Measurements from ENCODE around the gene PBRM1.
"Not testable (repeated sequence)": the region's sequence is repeated elsewhere in the genome, so short reads cannot be mapped to it uniquely, and the experiment has no call there.

Gene PBRM1

GRCh38 chr3:52685709-52686691 lies at the start of gene PBRM1, which contains the start of gene GNL3:
Gene PBRM1 (minus strand): TSS chr3:52685913.
Gene GNL3 (plus strand): TSS chr3:52686032. CDS start chr3:52686093, 61 bp downstream.
- POLR2A ChIA-PET (ENCODE audit: low non-redundant PET) = no interaction called here
- DNase-seq (ENCODE audit: low spot score) = peak; percentile 86
- H3K27ac ChIP-seq = peak within 1 kb of the TSS; percentile 94
- TF ChIP-seq, protein P1, sequence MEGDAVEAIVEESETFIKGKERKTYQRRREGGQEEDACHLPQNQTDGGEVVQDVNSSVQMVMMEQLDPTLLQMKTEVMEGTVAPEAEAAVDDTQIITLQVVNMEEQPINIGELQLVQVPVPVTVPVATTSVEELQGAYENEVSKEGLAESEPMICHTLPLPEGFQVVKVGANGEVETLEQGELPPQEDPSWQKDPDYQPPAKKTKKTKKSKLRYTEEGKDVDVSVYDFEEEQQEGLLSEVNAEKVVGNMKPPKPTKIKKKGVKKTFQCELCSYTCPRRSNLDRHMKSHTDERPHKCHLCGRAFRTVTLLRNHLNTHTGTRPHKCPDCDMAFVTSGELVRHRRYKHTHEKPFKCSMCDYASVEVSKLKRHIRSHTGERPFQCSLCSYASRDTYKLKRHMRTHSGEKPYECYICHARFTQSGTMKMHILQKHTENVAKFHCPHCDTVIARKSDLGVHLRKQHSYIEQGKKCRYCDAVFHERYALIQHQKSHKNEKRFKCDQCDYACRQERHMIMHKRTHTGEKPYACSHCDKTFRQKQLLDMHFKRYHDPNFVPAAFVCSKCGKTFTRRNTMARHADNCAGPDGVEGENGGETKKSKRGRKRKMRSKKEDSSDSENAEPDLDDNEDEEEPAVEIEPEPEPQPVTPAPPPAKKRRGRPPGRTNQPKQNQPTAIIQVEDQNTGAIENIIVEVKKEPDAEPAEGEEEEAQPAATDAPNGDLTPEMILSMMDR (conservative IDR thresholded peaks at IDR 0.05; ENCODE audit: low read depth) = no peak
- CTCF ChIA-PET = no interaction called here

DNA sequence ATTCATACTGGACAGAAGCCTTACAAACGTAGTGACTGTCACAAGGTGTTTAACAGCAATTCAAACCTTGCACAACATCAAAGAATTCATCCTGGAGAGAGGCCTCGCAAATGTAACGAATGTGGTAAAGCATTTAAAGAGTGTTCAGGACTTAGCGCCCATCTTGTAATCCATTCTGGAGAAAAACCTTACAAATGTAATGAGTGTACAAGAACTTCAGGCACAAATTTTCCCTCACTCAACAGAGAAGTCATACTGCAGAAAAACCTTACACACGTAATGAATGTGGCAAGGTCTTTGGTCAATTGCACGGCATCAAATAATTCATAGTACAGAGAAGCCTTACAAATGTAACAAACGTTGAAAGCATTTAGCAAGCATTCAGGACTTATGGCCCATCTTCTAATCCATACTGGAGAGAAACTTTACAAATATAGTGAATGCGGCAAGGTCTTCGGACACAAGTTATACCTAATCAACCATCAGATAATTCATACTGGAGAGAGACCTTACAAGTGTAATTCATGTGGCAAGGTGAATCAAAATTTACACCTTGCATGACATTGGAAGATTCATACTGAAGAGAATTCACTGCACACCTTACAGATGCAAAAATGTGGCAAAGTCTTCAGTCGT lies 47.7 kb upstream of the PBRM1 start:
- CTCF ChIA-PET = no interaction called here
- no peak overlapping the region for H3K27ac ChIP-seq
- POLR2A ChIA-PET (ENCODE audit: low non-redundant PET) = no interaction called here
- TF ChIP-seq, protein P1 (conservative IDR thresholded peaks at IDR 0.05; ENCODE audit: low read depth) = no peak
- no peak for DNase-seq (ENCODE audit: low spot score)

DNA sequence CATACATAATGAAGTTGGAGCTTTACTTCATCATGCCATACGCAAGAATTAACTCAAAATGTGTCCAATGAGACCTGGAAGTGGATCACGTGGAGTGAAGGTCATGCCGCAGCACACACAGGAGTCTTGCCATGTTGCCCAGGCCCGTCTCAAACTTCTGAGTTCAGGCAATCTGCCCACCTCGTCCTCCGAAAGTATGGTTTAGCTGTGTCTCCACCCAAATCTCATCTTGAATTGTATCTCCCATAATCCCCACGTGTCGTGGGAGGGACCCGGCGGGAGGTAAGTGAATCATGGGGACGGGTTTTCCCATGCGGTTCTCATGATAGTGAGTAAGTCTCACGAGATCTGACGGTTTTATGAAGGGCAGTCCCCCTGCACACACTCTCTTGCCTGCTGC lies 45.9 kb upstream of the PBRM1 start:
- TF ChIP-seq, protein P1 (conservative IDR thresholded peaks at IDR 0.05; ENCODE audit: low read depth) = no peak
- CTCF ChIA-PET = interaction anchor here (0.6 to 0.7 kb wide), 2 partner anchors 148 to 190 kb away, joined by 3 to 4 read pairs; no protein-coding TSS in a partner anchor
- POLR2A ChIA-PET (ENCODE audit: low non-redundant PET) = no interaction called here
- DNase-seq (ENCODE audit: low spot score) = no peak
- H3K27ac ChIP-seq = no peak overlapping the region

DNA sequence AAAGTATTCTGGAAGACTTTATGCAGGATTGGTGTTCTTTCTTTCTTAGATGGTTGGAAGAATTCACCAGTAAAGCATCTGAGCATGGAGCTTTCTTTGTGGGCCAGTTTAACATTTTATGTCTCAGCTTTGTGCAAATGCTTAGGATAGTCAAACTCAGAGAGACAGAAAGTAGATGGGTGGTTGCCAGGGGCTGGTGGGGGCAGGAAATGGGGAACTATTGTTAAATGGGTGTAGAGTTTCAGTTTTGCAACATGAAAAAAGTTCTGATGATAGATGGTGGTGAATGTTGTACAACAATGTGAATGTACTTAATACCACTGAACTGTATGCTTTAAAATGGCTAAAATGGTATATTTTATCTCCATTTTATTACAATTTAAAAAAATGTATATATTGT lies 45.0 kb upstream of the PBRM1 start:
- no peak overlapping the region for H3K27ac ChIP-seq
- POLR2A ChIA-PET (ENCODE audit: low non-redundant PET) = no interaction called here
- no peak for DNase-seq (ENCODE audit: low spot score)
- CTCF ChIA-PET = no interaction called here
- TF ChIP-seq, protein P1 (conservative IDR thresholded peaks at IDR 0.05; ENCODE audit: low read depth) = no peak

- CTCF ChIA-PET; POLR2A ChIA-PET (ENCODE audit: low non-redundant PET): not testable (repeated sequence)
These were observed 43.0 kb upstream of the PBRM1 start for GRCh38 chr3:52728753-52729152.

GRCh38 chr3:52724511-52724910 lies 38.8 kb upstream of the PBRM1 start:
- CTCF ChIA-PET = no interaction called here
- TF ChIP-seq, protein P1 (conservative IDR thresholded peaks at IDR 0.05; ENCODE audit: low read depth) = no peak
- POLR2A ChIA-PET (ENCODE audit: low non-redundant PET) = no interaction called here
- H3K27ac ChIP-seq = no peak overlapping the region
- DNase-seq (ENCODE audit: low spot score) = no peak

More at GRCh38 chr3:52728753-52729152, 43.0 kb upstream of the PBRM1 start:
- H3K27ac ChIP-seq; DNase-seq (ENCODE audit: low spot score): not testable (repeated sequence)

GRCh38 chr3:52723935-52724334 lies 38.2 kb upstream of the PBRM1 start:
- TF ChIP-seq, protein P1 (conservative IDR thresholded peaks at IDR 0.05; ENCODE audit: low read depth) = no peak
- POLR2A ChIA-PET (ENCODE audit: low non-redundant PET) = no interaction called here
- no peak overlapping the region for H3K27ac ChIP-seq
- CTCF ChIA-PET = no interaction called here
- DNase-seq (ENCODE audit: low spot score) = no peak
